Heart left ventricle (tissue), 16 donors: ENCODE results near the gene ABCC1. TPM values are rescaled to one million over a fixed set of nuclear protein-coding genes. Genes with fewer than 3 reads are reported as not detected.
A peak's percentile ranks its signal among the peaks of the same experiment; 100 is the strongest.

Experiments used
- ATAC-seq, 4 donors: fragments of 200-7000 bp; cut with Tn5 transposase; one replicate each; pipeline ENCODE4 v1.9.1; 2020 to 2022; ENCODE audit warnings: moderate library complexity in 4 of 4, mild to moderate bottlenecking in 3 of 4, moderate number of reproducible peaks in 1 of 4
- DNase-seq, 5 donors: peaks; one replicate each; pipeline ENCODE4 v3.0.0-alpha.2; 2020
- H3K27ac ChIP-seq, 12 donors: fragments of 200-600 bp; sonication (generic) in 4 of 12; one replicate each; pipeline versions ENCODE4 v1.5.0 to v1.8.0; 2016 to 2022; ENCODE audit warnings: mild to moderate bottlenecking in 2 of 12
- H3K27me3 ChIP-seq, 9 donors: fragments of 200-600 bp; sonication (generic) in 2 of 9; one replicate each; pipeline versions ENCODE4 v1.5.1 to v1.8.0; 2016 to 2022; ENCODE audit warnings: mild to moderate bottlenecking in 3 of 9
- H3K36me3 ChIP-seq, 9 donors: fragments of 200-600 bp; sonication (generic) in 2 of 9; one replicate each; pipeline versions ENCODE4 v1.5.0 to v1.8.0; 2018 to 2022; ENCODE audit warnings: mild to moderate bottlenecking in 2 of 9
- H3K4me1 ChIP-seq, 12 donors: fragments of 200-600 bp; sonication (generic) in 4 of 12; one replicate each; pipeline versions ENCODE4 v1.5.0 to v1.8.0; 2016 to 2022; ENCODE audit warnings: mild to moderate bottlenecking in 3 of 12
- H3K4me3 ChIP-seq, 12 donors: fragments of 200-600 bp; sonication (generic) in 4 of 12; one replicate each; pipeline versions ENCODE4 v1.5.0 to v1.8.0; 2017 to 2022; ENCODE audit warnings: mild to moderate bottlenecking in 9 of 12, moderate library complexity in 4 of 12
- H3K9me3 ChIP-seq, 12 donors: fragments of 200-600 bp; sonication (generic) in 4 of 12; one replicate each; pipeline versions ENCODE4 v1.5.0 to v1.8.0; 2016 to 2022; ENCODE audit warnings: mild to moderate bottlenecking in 1 of 12
- CTCF ChIP-seq, 12 donors: fragments of 200-600 bp; sonication (generic) in 4 of 12; IDR thresholded peaks; one replicate each; pipeline versions ENCODE4 v1.5.0 to v1.8.0; 2018 to 2022; ENCODE audit warnings: antibody characterized with exemption in 12 of 12, mild to moderate bottlenecking in 5 of 12
- POLR2A ChIP-seq, 2 donors: fragments of 450-650 bp; IDR thresholded peaks; one replicate each; pipeline ENCODE4 v1.6.1; 2017; ENCODE audit warnings: antibody characterized with exemption in 2 of 2, mild to moderate bottlenecking in 2 of 2, moderate library complexity in 2 of 2
- WGBS, 4 donors: extraction: QIAGEN DNeasy Blood & Tissue Kit in 2 of 4; methylation state at CpG; one replicate each; pipeline versions ENCODE4 v1.1.5 to v1.1.7; 2013 to 2018; 5-methylcytosine and 5-hydroxymethylcytosine counted together
- intact Hi-C, 10 donors: fragments of 100-400 bp; cut with DNase I; formaldehyde crosslinking; loops; one replicate each; pipeline versions ENCODE4 v1.11.1 to v1.14.2; 2022
- polyA plus RNA-seq, 2 donors: library from polyadenylated mRNA; stranded (reverse); fragments of 200-250 nt; gene quantifications; one replicate each; pipeline ENCODE4 v1.2.3, GENCODE V29; 2013
- total RNA-seq, 9 donors: library from RNA; depleted of rRNA in 2 of 9; stranded (reverse); fragments of >200 nt in 2 of 9; fragmentation: NEBNext Ultra II Directional in 3 of 9; extraction: Animal tissue kit (Norgen Biotek cat#: 25700) in 3 of 9; gene quantifications; one replicate each; pipeline versions ENCODE4 v1.1.0 to v1.2.4, GENCODE V29; 2016 to 2023
- donor health status: ischemic (EF 13 %, LVEDD 7.1; RV severe dilation, severe dysfunction).
- donor health status: healthy with polysubstance abuse.
- donor health status: DM: no; HTN: yes; CAD: no.
- donor health status: DM: no; HTN: no; CAD: no.
- donor health status: ischemic (EF 25% LVEDD 6.9; RV normal size, moderate dysfunction).
- donor health status: ischemic (EF 25% LVEDD 5.7; RV mildly dilated, moderate dysfunction).
- donor health status: healthy.
- donor health status: DM: yes; HTN: yes; CAD: no.
- donor health status: ischemic (EF 35%, LVEDD 5.7; RV mildly dilated, moderate dysfunction).
- donor health status: nonischemic (EF 11% LVEDD 7.7; RV severe dilation, severe dysfunction).
- donor health status: DM: yes; HTN: yes; CAD: no.
- donor health status: PGD.
- donor health status: ischemic (EF 29% LVEDD 5.4; RV normal size, mild dysfunction).
- donor health status: nonischemic (EF 23%, LVEDD 6.1; RV moderate dilation, normal function).

The ABCC1 gene
- total and polyA plus RNA-seq, 11 donors: 8.1 to 28.0 (median 22.4) TPM

- H3K27ac ChIP-seq: peak overlapping the region in 3 of 12 donors; percentile 28 to 75 (median 37)
- 42 to 58% (median 47%) methylated on average over 17 of the region's 17 CpGs for WGBS, 4 donors
- intact Hi-C loops: loop anchor here in 3 of 10 donors (10.0 kb wide), 2 partner anchors 86 to 176 kb away; partner anchors contain the start of gene ABCC1 (in 2 of the 3)
- no peak overlapping the region for H3K4me3 ChIP-seq
- TF ChIP-seq POLR2A (IDR thresholded peaks at IDR 0.05) (no peak), CTCF (IDR thresholded peaks at IDR 0.05) (no peak)
- H3K36me3 ChIP-seq: peaks cover 0 to 83% (median 56%) of the 10 kb centered on the region in 9 donors
- peaks cover 0 to 29% (median 11%) of the 10 kb centered on the region in 12 donors for H3K9me3 ChIP-seq
- no peaks in the 10 kb centered on the region for H3K27me3 ChIP-seq
- H3K4me1 ChIP-seq: peaks cover 0 to 16% (median 11%) of the 10 kb centered on the region in 12 donors
- ATAC-seq (peak; percentile 84 to 88 (median 85)), DNase-seq (peak; percentile 59 to 76 (median 74))
These were observed 171.2 kb downstream of the ABCC1 start for GRCh38 chr16:16120382-16121184.

- Histone ChIP-seq H3K27ac (peak overlapping the region in 2 of 12 donors; percentile 28 to 75), H3K9me3 (peaks cover 0 to 29% (median 11%) of the 10 kb centered on the region in 12 donors), H3K4me1 (peaks cover 0 to 16% (median 11%) of the 10 kb centered on the region in 12 donors), H3K27me3 (no peaks in the 10 kb centered on the region), H3K36me3 (peaks cover 0 to 82% (median 55%) of the 10 kb centered on the region in 9 donors), H3K4me3 (no peak overlapping the region)
- 87 to 95% (median 88%) methylated on average over 6 of the region's 6 CpGs for WGBS, 4 donors
- DNase-seq (no peak), ATAC-seq (no peak)
- TF ChIP-seq CTCF (IDR thresholded peaks at IDR 0.05) (no peak), POLR2A (IDR thresholded peaks at IDR 0.05) (no peak)
- intact Hi-C loops: loop anchor here in 3 of 10 donors (10.0 kb wide), 2 partner anchors 86 to 176 kb away; partner anchors contain the start of gene ABCC1 (in 2 of the 3)
These were observed 171.8 kb downstream of the ABCC1 start for GRCh38 chr16:16121185-16121727.

- no peak for TF ChIP-seq POLR2A (IDR thresholded peaks at IDR 0.05)
- no peak for TF ChIP-seq CTCF (IDR thresholded peaks at IDR 0.05)
- no peaks in the 10 kb centered on the region for H3K27me3 ChIP-seq
- intact Hi-C loops: loop anchor here in 3 of 10 donors (10.0 kb wide), 2 partner anchors 87 to 177 kb away; partner anchors contain the start of gene ABCC1 (in 2 of the 3)
- peak overlapping the region in 1 of 12 donors; percentile 75 for H3K27ac ChIP-seq
- H3K4me1 ChIP-seq: peaks cover 0 to 16% (median 11%) of the 10 kb centered on the region in 12 donors
- WGBS, 4 donors: 96 to 99% (median 97%) methylated on average over 10 to 12 of the region's 12 CpGs
- peaks cover 0 to 29% (median 11%) of the 10 kb centered on the region in 12 donors for H3K9me3 ChIP-seq
- ATAC-seq (no peak), DNase-seq (no peak)
- peaks cover 0 to 79% (median 45%) of the 10 kb centered on the region in 9 donors for H3K36me3 ChIP-seq
- H3K4me3 ChIP-seq: no peak overlapping the region
These were observed 172.8 kb downstream of the ABCC1 start for GRCh38 chr16:16122264-16122663.

GRCh38 chr16:16124438-16124837, 175.0 kb downstream of the ABCC1 start:
- TF ChIP-seq POLR2A (IDR thresholded peaks at IDR 0.05): no peak
- no peak for TF ChIP-seq CTCF (IDR thresholded peaks at IDR 0.05)
- Histone ChIP-seq H3K27ac (peak overlapping the region in 1 of 12 donors; percentile 65), H3K4me3 (no peak overlapping the region), H3K27me3 (no peaks in the 10 kb centered on the region), H3K4me1 (peaks cover 0 to 15% (median 11%) of the 10 kb centered on the region in 12 donors), H3K36me3 (peaks cover 0 to 76% (median 40%) of the 10 kb centered on the region in 9 donors), H3K9me3 (peaks cover 0 to 11% (median 6%) of the 10 kb centered on the region in 12 donors)
- ATAC-seq (no peak), DNase-seq (no peak)
- WGBS, 4 donors: 96 to 97% (median 97%) methylated on average over 7 to 10 of the region's 10 CpGs
- intact Hi-C loops: loop anchor here in 3 of 10 donors (10.0 kb wide), 2 partner anchors 90 to 180 kb away; partner anchors contain the start of gene ABCC1 (in 2 of the 3)
